ENCODE measurements around the gene FAM174B.

Gene FAM174B

GRCh38 chr15:92655178-92655995 is at the start of gene FAM174B:
FAM174B (minus strand) TSS chr15:92655775.
- DNase-seq (ENCODE audit: low read depth in 3 of 3), result peak in 2 of 3 experiments; percentile 15 to 26

DNA sequence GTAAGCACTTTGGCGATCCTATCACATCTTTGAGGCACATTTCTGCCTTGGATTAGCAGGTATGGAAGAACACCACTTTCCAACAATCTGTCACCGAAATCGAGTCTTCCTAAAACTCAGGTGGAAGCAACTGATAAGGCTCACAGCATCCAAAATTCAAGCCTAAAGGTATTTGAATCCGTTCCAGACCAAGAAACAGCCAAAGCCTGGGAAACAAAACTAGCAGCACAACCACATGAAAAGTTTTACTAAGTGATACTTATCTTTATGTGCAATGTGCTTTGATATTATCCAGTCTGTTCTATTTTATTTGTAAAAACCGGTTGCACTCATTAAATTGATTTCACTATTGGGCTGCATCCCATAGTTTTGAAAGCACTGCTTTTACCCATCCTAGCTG is 40.5 kb upstream of the FAM174B start:
- DNase-seq (ENCODE audit: low read depth in 3 of 3), result no peak

- no peak for DNase-seq (ENCODE audit: low read depth in 3 of 3)
These were observed 38.2 kb upstream of the FAM174B start for GRCh38 chr15:92693691-92694331.

GRCh38 chr15:92690395-92690794 is 34.8 kb upstream of the FAM174B start:
- DNase-seq (ENCODE audit: low read depth in 3 of 3), result no peak

DNA sequence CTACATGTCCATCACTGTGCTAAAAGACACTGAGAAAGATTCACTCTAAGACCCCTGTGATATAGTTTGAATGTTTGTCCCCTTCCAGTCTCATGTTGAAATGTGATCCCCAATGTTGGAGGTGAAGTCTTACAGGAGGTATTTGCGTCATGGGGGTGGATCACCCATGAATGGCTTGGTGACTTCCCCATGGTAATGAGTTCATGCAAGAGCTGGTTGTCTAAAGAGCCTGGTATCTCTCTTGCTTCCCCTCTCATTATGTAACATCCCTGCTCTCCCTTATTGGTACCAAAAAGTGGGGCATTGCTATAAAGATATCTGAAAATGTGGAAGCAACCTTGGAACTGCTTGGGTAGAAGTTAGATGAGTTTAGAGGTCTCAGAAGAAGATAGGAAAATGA is 32.2 kb upstream of the FAM174B start:
- DNase-seq (ENCODE audit: low read depth in 3 of 3), result no peak

- DNase-seq (ENCODE audit: low read depth in 3 of 3), result no peak
These were observed 31.6 kb upstream of the FAM174B start for GRCh38 chr15:92687195-92687602.

DNA sequence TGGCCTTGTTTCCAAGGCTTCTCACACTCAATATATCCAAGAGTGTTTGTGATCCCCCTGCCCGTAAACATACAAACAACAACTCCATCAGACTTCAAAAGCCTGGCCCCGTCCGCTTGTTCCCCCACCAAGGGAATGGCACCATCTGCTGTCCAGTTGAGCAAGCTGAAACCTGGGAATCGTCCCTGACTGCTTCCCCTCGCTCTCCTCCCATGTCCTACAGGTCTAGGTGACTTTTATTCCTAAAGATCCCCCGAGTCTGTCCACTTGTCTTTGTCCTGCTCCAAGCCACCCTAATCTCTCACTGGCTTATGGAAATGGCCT is 27.9 kb upstream of the FAM174B start:
- DNase-seq (ENCODE audit: low read depth in 3 of 3), result no peak

DNA sequence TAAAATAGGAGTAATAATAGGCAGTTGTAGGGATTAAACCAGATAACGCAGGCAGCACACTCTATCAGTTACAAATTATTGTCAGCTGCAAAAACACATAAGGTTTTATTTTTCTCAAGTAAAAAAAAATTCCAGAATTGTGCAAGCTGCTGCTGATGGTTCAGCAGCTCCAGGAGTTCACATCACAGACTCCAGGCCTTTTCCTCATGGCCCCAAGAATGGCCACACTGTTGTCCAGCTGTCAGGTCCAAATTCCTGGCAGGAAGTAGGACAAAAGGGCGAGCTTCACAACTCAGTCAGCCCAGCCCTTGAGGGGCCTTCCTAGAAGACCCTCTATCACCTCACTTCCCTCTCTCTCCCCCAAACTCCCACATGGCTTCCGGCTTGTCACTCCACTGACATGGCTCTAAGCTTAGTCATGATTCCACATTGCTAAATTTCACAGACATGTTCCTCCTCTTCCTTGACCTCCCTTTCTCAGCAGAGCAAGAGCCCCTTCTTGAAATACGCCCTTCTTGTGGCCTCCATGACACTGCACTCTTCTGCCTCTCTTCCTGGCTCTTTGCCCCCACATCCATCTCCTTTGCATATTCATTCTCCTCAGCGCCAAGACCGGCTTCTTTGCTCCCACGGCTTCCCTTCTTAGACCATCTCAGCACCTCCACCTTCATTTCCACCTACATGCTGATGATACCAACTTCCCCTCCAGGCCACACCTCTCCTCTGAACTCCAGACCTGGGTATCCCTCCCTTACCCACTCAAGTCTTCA is 27.4 kb upstream of the FAM174B start:
- no peak for DNase-seq (ENCODE audit: low read depth in 3 of 3)

GRCh38 chr15:92681141-92681631 is 25.6 kb upstream of the FAM174B start:
- DNase-seq (ENCODE audit: low read depth in 3 of 3), result no peak

- no peak for DNase-seq (ENCODE audit: low read depth in 3 of 3)
These were observed 22.4 kb upstream of the FAM174B start for GRCh38 chr15:92677999-92678398.

DNA sequence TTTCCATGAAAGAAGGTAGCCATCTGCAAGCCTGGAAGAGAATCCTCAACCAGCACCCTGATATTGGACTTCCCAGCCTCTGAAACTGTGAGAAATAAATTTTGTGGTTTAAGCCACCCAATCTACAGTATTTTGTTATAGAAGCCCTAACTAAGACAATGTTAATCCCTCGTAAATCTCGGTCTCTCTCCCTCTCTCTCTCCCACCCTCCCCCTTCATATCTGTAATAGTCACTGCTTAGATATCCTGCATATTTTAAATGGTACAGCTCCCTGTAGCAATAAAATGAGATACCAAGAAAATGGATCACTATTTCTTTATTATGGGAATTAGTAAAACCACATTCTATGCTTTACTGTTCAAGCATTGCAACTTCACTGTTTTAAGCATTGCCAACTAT is 21.0 kb upstream of the FAM174B start:
- DNase-seq (ENCODE audit: low read depth in 3 of 3), result no peak

DNA sequence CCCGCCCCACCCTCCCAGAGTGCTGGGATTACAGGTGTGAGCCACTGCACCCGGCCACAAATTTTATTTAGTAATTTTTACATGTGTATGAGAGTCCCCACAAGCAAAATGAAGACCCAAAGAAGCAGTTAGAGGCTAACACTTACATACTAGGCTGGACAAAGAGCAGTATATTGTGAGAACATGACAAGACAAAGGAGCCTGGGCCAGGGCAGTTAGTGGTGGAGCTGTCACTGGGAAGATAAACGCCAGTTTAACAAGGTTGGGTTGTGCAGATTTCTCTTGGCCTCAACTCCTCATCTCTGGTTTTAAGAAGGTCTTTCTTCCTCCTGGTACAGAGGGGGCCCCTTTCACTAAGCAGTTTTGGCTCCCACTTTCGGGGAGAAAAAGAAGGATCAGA is 19.9 kb upstream of the FAM174B start:
- no peak for DNase-seq (ENCODE audit: low read depth in 3 of 3)

- DNase-seq (ENCODE audit: low read depth in 3 of 3), result no peak
These were observed 18.8 kb upstream of the FAM174B start for GRCh38 chr15:92674347-92674746.

DNA sequence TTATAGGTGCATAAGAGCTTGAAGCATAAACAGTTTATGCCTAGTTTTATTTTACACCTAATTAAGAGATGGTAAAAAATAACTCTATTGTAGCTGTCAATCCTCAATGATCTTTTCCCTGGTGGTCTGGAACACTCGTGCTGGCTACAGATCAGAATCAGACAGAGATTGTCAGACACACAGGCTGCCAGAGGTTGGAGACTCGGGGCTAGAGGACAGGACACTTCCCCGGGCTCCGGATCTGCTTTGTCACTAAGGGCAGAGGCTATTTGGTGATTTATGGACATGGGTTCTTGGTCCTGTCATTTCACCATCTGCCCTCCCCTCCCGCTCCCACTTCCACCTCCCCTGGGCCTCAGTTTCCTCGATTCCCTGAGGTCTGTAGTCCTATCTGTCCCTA is 16.5 kb upstream of the FAM174B start:
- DNase-seq (ENCODE audit: low read depth in 3 of 3), result no peak

DNA sequence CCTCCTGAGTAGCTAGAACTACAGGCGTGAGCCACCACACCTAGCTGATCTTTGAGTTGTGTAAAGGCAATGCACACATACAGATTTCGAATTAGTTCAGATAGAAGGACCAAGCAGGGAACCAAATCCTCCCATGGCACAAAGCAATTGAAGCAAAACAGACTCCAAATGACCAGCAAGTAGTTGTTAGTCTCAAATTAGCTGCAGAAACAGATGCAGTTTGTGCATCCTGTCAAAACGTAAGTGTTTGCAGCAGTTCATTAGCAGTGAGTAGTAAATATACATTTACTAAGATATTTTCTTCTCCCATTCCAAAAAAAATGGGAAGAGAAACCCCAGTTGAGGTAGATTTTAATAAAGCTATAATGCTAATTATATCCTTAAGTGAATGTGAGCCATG is 15.8 kb upstream of the FAM174B start:
- no peak for DNase-seq (ENCODE audit: low read depth in 3 of 3)

DNA sequence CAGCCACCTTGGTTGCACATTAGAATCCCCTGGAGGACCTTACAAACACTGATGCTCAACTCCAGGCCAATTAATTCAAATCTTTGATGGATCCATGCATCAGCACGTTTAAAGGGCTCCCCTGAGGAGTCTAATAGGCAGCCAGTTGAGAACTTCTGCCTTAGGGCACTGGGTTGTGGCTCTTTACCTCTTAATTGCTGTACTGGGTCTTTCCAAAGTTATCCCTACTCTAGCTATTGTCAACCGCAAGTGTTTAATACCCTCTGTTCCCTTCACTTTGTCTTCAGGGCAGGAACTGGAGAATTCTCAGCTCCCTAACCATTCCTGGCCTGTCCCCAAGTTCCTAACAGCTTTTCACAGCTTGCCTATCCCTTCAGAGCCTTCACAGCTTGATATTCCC is 15.0 kb upstream of the FAM174B start:
- no peak for DNase-seq (ENCODE audit: low read depth in 3 of 3)

DNA sequence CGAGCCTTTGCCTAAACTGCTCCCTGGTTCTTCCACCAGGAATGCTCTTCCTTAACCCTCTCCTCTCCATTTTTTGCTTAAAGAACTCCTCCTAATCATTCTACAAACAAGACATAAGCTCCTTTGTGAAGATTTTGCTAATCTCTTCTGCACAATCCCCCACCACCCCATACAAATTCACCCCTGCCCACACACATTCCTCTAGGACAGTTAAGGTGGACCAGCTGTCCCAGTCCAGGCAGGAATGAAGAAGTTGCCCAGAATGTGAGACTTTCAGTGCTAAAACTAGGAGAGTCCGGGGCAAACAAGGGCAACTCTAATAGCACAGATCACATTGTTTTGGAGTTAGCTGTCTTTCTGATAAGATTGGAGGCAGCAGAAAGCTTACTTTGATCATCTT is 13.9 kb upstream of the FAM174B start:
- DNase-seq (ENCODE audit: low read depth in 3 of 3), result no peak

DNA sequence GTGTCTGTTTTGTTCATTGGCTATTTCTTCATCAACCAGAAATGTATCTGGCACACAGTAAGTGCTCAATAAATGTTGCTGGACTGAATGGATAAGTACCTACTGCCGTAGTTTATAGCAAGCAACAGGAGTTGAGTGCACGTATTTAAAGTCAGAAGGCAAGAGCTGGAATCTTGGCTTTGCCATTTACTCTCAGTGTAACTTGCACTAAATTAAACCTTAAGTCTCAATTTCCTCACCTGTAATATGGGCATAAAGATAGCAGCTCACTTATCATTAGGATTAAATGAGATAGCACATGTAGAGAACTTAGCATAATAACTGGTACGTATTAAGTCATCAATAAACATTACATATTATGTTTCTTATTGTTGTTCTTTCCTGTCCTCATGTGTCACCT is 13.0 kb upstream of the FAM174B start:
- DNase-seq (ENCODE audit: low read depth in 3 of 3), result no peak

DNA sequence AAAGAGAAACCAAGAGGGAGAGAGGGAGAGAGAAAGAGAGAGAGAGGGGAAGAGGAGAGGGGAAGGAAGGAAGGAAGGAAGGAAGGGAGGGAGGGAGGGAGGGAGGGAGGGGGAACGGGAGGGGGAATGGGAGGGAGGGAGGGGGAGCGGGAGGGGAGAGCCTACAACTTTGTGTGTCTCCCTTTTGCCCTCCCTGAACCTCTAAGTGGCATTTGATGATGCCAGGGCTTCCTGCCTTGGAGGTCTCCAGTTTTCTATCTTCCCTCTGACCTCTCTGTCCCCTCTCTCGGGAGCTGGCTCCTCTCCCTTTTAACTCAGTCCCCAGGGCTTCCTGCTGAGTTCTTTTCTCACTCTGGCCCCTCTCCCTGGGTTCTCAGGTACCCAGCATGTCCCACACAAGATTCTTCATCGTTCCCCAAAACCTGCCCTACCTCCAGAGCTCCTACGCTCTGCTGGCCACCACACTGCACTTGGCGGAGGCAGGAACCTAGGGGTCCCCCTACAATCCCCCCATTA is 12.5 kb upstream of the FAM174B start:
- no peak for DNase-seq (ENCODE audit: low read depth in 3 of 3)

GRCh38 chr15:92667287-92667904 is 11.8 kb upstream of the FAM174B start:
- no peak for DNase-seq (ENCODE audit: low read depth in 3 of 3)

DNA sequence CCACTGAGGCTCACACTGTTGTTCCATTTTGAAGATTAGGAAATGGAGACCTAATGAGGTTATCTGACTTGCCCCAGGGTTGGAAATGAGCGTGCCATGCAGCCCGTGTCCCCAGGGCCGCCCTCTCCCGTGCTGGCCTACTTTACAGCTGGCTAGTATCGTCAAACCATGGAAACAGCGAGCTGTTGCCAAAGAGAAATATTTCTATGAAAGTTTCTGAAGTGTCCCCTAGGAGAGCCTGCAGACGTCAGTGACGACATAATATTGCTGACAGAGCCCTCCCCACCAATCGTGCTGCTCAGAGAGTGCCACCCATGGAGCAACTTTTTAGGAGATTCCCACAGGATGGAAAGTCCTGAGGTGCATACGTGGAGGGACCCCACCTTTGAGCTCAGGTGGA is 11.2 kb upstream of the FAM174B start:
- no peak for DNase-seq (ENCODE audit: low read depth in 3 of 3)

GRCh38 chr15:92665100-92665555 is 9.6 kb upstream of the FAM174B start:
- no peak for DNase-seq (ENCODE audit: low read depth in 3 of 3)
